HT1080 (cell line): Measurements from ENCODE around the gene CHAT. TPM values are rescaled to one million over a fixed set of nuclear protein-coding genes. Genes with fewer than 3 reads are reported as not detected.

Experiments
- DNase-seq: peaks from one replicate; pipeline ENCODE4 v3.0.0-alpha.2; 2015; ENCODE audit warnings: low read depth
- polyA plus RNA-seq, 2 experiments: library from polyadenylated mRNA; depleted of rRNA; stranded (reverse); fragments of >200 nt; gene quantifications; 2 replicates each; pipeline ENCODE4 v1.2.3, GENCODE V29; 2015
- total RNA-seq: library from RNA; depleted of rRNA; stranded (reverse); fragments of >200 nt; shearing (Covaris generic); gene quantifications from 2 replicates; pipeline ENCODE4 v1.2.3, GENCODE V29; 2014; rRNA removed

CHAT gene
- not detected in 2 replicates for total RNA-seq
- polyA plus RNA-seq (2015; cell fraction: cytosol; rRNA removed), result not detected in 2 replicates
- not detected in 2 replicates for polyA plus RNA-seq (2015; cell fraction: nucleus; rRNA removed)

GRCh38 chr10:49613882-49614241 is at the start of gene CHAT:
TSS of gene CHAT (plus strand) at chr10:49614037. CDS start at chr10:49614190, 153 bp downstream.
- DNase-seq, result no peak

- no peak for DNase-seq
These were observed 49.3 kb upstream of the CHAT start for GRCh38 chr10:49564461-49565009.

- DNase-seq, result no peak
These were observed 46.0 kb upstream of the CHAT start for GRCh38 chr10:49567810-49568209.

- DNase-seq, result peak; percentile 27
These were observed 45.6 kb upstream of the CHAT start for GRCh38 chr10:49568235-49568634.

GRCh38 chr10:49569031-49569631 is 44.7 kb upstream of the CHAT start:
- DNase-seq, result peak; percentile 54

- peak; percentile 35 for DNase-seq
These were observed 42.4 kb upstream of the CHAT start for GRCh38 chr10:49571388-49571787.

GRCh38 chr10:49572594-49573114 is 41.2 kb upstream of the CHAT start:
- DNase-seq, result no peak

- DNase-seq, result no peak
These were observed 38.3 kb upstream of the CHAT start for GRCh38 chr10:49575489-49576072.

- DNase-seq, result no peak
These were observed 36.5 kb upstream of the CHAT start for GRCh38 chr10:49577182-49577925.

- DNase-seq, result no peak
These were observed 35.4 kb upstream of the CHAT start for GRCh38 chr10:49578392-49578791.

- no peak for DNase-seq
These were observed 34.2 kb upstream of the CHAT start for GRCh38 chr10:49579621-49580020.

GRCh38 chr10:49585387-49585786 is 28.4 kb upstream of the CHAT start:
- peak; percentile 27 for DNase-seq

- DNase-seq, result no peak
These were observed 25.9 kb upstream of the CHAT start for GRCh38 chr10:49587981-49588380.

GRCh38 chr10:49592726-49593563 is 20.9 kb upstream of the CHAT start:
- DNase-seq, result peak; percentile 47

GRCh38 chr10:49593564-49593875 is 20.3 kb upstream of the CHAT start:
- DNase-seq, result no peak

- no peak for DNase-seq
These were observed 19.8 kb upstream of the CHAT start for GRCh38 chr10:49593998-49594397.

- DNase-seq, result peak; percentile 62
These were observed 19.2 kb upstream of the CHAT start for GRCh38 chr10:49594594-49594993.

- DNase-seq, result no peak
These were observed 18.7 kb upstream of the CHAT start for GRCh38 chr10:49595003-49595712.

GRCh38 chr10:49595713-49596492 is 17.9 kb upstream of the CHAT start:
- no peak for DNase-seq

- no peak for DNase-seq
These were observed 17.4 kb upstream of the CHAT start for GRCh38 chr10:49596493-49596809.
